ENCODE data around the gene USP25.
A peak's percentile ranks its signal among the peaks of the same experiment; 100 is the strongest.

The USP25 gene

GRCh38 chr21:15687208-15687607, 42.6 kb upstream of the USP25 start:
- ATAC-seq (ENCODE audit: low read depth) (no peak), DNase-seq (ENCODE audit: low spot score) (no peak)
- H3K27ac ChIP-seq (ENCODE audit: poor library complexity, severe bottlenecking), result no peak overlapping the region
- no peak overlapping the region for H3K4me3 ChIP-seq (ENCODE audit: severe bottlenecking)
- H3K9me3 ChIP-seq (ENCODE audit: severe bottlenecking), result no peaks in the 10 kb centered on the region
- H3K4me1 ChIP-seq (ENCODE audit: insufficient read depth, poor library complexity, severe bottlenecking), result peaks cover 27% of the 10 kb centered on the region
- H3K36me3 ChIP-seq (ENCODE audit: low read depth), result no peaks in the 10 kb centered on the region
- H3K27me3 ChIP-seq (ENCODE audit: insufficient read depth, poor library complexity, severe bottlenecking), result no peaks in the 10 kb centered on the region
- TF ChIP-seq, protein P1, sequence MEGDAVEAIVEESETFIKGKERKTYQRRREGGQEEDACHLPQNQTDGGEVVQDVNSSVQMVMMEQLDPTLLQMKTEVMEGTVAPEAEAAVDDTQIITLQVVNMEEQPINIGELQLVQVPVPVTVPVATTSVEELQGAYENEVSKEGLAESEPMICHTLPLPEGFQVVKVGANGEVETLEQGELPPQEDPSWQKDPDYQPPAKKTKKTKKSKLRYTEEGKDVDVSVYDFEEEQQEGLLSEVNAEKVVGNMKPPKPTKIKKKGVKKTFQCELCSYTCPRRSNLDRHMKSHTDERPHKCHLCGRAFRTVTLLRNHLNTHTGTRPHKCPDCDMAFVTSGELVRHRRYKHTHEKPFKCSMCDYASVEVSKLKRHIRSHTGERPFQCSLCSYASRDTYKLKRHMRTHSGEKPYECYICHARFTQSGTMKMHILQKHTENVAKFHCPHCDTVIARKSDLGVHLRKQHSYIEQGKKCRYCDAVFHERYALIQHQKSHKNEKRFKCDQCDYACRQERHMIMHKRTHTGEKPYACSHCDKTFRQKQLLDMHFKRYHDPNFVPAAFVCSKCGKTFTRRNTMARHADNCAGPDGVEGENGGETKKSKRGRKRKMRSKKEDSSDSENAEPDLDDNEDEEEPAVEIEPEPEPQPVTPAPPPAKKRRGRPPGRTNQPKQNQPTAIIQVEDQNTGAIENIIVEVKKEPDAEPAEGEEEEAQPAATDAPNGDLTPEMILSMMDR (IDR thresholded peaks at IDR 0.05; ENCODE audit: poor library complexity, severe bottlenecking), result no peak

DNA sequence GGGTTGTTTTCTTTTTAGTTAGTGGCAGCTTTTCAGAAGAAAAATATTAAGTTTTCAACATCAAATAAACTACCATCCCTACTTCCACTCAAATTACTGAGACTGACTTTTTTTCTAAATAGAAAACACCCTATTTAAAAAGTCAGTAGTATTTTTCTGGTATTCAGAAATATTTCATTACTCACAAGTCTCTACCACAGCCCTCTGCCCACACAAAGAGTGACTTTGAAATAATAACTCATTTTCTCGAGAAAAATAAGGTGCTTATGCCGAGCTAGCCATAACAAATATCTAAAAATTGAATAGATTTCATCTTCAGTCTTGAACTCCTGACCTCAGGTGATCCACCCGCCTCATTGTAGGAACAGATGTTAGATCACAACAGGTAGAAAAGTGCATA, 41.8 kb upstream of the USP25 start:
- H3K4me1 ChIP-seq (ENCODE audit: insufficient read depth, poor library complexity, severe bottlenecking), result peaks cover 19% of the 10 kb centered on the region
- no peak overlapping the region for H3K4me3 ChIP-seq (ENCODE audit: severe bottlenecking)
- DNase-seq (ENCODE audit: low spot score) (no peak), ATAC-seq (ENCODE audit: low read depth) (no peak)
- no peaks in the 10 kb centered on the region for H3K27me3 ChIP-seq (ENCODE audit: insufficient read depth, poor library complexity, severe bottlenecking)
- H3K27ac ChIP-seq (ENCODE audit: poor library complexity, severe bottlenecking), result peak overlapping the region; percentile 44
- TF ChIP-seq, protein P1 (IDR thresholded peaks at IDR 0.05; ENCODE audit: poor library complexity, severe bottlenecking), result no peak
- no peaks in the 10 kb centered on the region for H3K9me3 ChIP-seq (ENCODE audit: severe bottlenecking)
- no peaks in the 10 kb centered on the region for H3K36me3 ChIP-seq (ENCODE audit: low read depth)

DNA sequence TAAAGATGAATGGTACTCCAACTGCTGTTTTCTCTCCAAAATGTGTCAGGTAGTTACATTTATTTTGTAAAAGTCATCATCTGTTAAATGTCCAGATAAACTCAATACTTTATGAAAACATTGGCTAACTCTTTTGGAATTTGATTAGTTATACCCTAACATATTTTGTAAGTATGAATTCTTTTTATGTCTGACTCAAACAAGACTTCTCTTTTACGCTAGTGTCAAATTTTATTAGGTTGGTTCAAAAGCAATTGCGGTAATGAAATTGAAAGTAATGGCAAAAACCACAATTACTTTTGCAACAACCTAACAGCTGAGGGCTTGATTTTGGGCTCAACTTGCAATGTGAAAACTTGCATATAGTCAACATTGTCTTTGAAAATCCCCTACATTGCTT, 41.0 kb upstream of the USP25 start:
- no peaks in the 10 kb centered on the region for H3K27me3 ChIP-seq (ENCODE audit: insufficient read depth, poor library complexity, severe bottlenecking)
- TF ChIP-seq, protein P1 (IDR thresholded peaks at IDR 0.05; ENCODE audit: poor library complexity, severe bottlenecking), result no peak
- ATAC-seq (ENCODE audit: low read depth) (peak; percentile 83), DNase-seq (ENCODE audit: low spot score) (no peak)
- H3K9me3 ChIP-seq (ENCODE audit: severe bottlenecking), result no peaks in the 10 kb centered on the region
- H3K4me3 ChIP-seq (ENCODE audit: severe bottlenecking), result no peak overlapping the region
- no peaks in the 10 kb centered on the region for H3K36me3 ChIP-seq (ENCODE audit: low read depth)
- peak overlapping the region; percentile 44 for H3K27ac ChIP-seq (ENCODE audit: poor library complexity, severe bottlenecking)
- H3K4me1 ChIP-seq (ENCODE audit: insufficient read depth, poor library complexity, severe bottlenecking), result peaks cover 12% of the 10 kb centered on the region

GRCh38 chr21:15692711-15693110, 37.1 kb upstream of the USP25 start:
- Histone ChIP-seq H3K27ac (ENCODE audit: poor library complexity, severe bottlenecking) (no peak overlapping the region), H3K4me1 (ENCODE audit: insufficient read depth, poor library complexity, severe bottlenecking) (peaks cover 12% of the 10 kb centered on the region), H3K9me3 (ENCODE audit: severe bottlenecking) (no peaks in the 10 kb centered on the region), H3K36me3 (ENCODE audit: low read depth) (no peaks in the 10 kb centered on the region), H3K4me3 (ENCODE audit: severe bottlenecking) (no peak overlapping the region), H3K27me3 (ENCODE audit: insufficient read depth, poor library complexity, severe bottlenecking) (no peaks in the 10 kb centered on the region)
- DNase-seq (ENCODE audit: low spot score) (no peak), ATAC-seq (ENCODE audit: low read depth) (no peak)
- TF ChIP-seq, protein P1 (IDR thresholded peaks at IDR 0.05; ENCODE audit: poor library complexity, severe bottlenecking), result no peak

- H3K4me3 ChIP-seq (ENCODE audit: severe bottlenecking), result no peak overlapping the region
- ATAC-seq (ENCODE audit: low read depth) (no peak), DNase-seq (ENCODE audit: low spot score) (no peak)
- H3K9me3 ChIP-seq (ENCODE audit: severe bottlenecking), result no peaks in the 10 kb centered on the region
- no peaks in the 10 kb centered on the region for H3K4me1 ChIP-seq (ENCODE audit: insufficient read depth, poor library complexity, severe bottlenecking)
- no peak overlapping the region for H3K27ac ChIP-seq (ENCODE audit: poor library complexity, severe bottlenecking)
- no peaks in the 10 kb centered on the region for H3K36me3 ChIP-seq (ENCODE audit: low read depth)
- TF ChIP-seq, protein P1 (IDR thresholded peaks at IDR 0.05; ENCODE audit: poor library complexity, severe bottlenecking), result no peak
- no peaks in the 10 kb centered on the region for H3K27me3 ChIP-seq (ENCODE audit: insufficient read depth, poor library complexity, severe bottlenecking)
Observed at GRCh38 chr21:15695241-15695640, 34.5 kb upstream of the USP25 start.

Measured in RWPE2 (cell line).